ENCODE measurements around the gene ERRFI1. TPM values are rescaled to one million over a fixed set of nuclear protein-coding genes. Genes with fewer than 3 reads are reported as not detected.
A peak's percentile ranks its signal among the peaks of the same experiment; 100 is the strongest.
"Not testable (repeated sequence)": the region's sequence is repeated elsewhere in the genome, so short reads cannot be mapped to it uniquely, and the experiment has no call there.

Gene ERRFI1
- total RNA-seq, 5 donors from 2014 or later (not counting 1 experiment from before 2014, with no cell fraction given), result 1.5 to 3.8 (median 2.2) TPM

DNA sequence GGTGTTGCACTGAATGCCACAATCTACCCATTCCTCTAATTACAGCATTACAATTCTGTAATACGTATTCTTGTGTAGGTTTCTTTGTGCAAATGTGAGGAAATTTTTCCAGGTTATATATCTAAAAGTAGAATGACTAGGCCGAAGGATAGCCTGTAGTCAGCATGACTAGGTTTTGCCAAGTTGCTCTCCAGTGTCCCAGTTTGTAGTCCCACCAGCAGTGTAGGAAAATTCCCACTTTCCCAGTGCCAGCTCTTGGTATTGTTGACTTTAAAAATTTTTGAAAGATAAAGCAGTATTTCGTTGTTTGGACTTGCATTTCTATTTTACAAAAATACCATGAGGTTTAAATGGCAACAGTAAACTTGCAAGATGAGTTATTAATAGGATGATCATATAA lies 61.6 kb downstream of the ERRFI1 start:
- ChIA-PET POLR2A (no interaction called here), CTCF (interaction anchor here in 1 of 2 donors (0.6 kb wide), 1 partner anchor 10 kb away, joined by 3 read pairs; no protein-coding TSS in a partner anchor)
- peaks cover 0 to 47% of the 10 kb centered on the region in 2 donors for H3K36me3 ChIP-seq (ENCODE audit: control insufficient read depth in 2 of 2, extremely low read depth in 1 of 2, insufficient read depth in 1 of 2, low read length in 1 of 2)
- Mint-ChIP-seq H3K27me3 (no peaks in the 10 kb centered on the region), H3K4me3 (peak overlapping the region in 1 of 3 donors; percentile 93), H3K27ac (no peak overlapping the region), H3K36me3 (peaks cover 39% of the 10 kb centered on the region), H3K4me1 (peaks cover 63 to 75% (median 70%) of the 10 kb centered on the region in 3 donors), H3K9me3 (no peaks in the 10 kb centered on the region)
- H3K4me3 ChIP-seq (ENCODE audit: control insufficient read depth in 1 of 2, extremely low read depth in 1 of 2, low read length in 1 of 2), result no peak overlapping the region
- peaks cover 9 to 39% of the 10 kb centered on the region in 2 experiments for H3K4me1 ChIP-seq (ENCODE audit: control insufficient read depth in 1 of 2, extremely low read depth in 1 of 2, insufficient read depth in 2 of 2, low read length in 2 of 2)
- no CpG with 5 or more reads among the region's 3 CpGs for WGBS (ENCODE audit: insufficient coverage)
- no peak overlapping the region for H3K27ac ChIP-seq (ENCODE audit: low read length)
- ATAC-seq (replicated peaks in 1 of 4) (no peak), DNase-seq (no peak)
- no peaks in the 10 kb centered on the region for H3K27me3 ChIP-seq (replicated peaks in 1 of 2; ENCODE audit: control insufficient read depth in 2 of 2, extremely low read depth in 1 of 2, insufficient read depth in 2 of 2, low read length in 1 of 2)
- H3K9me3 ChIP-seq, result no peaks in the 10 kb centered on the region

DNA sequence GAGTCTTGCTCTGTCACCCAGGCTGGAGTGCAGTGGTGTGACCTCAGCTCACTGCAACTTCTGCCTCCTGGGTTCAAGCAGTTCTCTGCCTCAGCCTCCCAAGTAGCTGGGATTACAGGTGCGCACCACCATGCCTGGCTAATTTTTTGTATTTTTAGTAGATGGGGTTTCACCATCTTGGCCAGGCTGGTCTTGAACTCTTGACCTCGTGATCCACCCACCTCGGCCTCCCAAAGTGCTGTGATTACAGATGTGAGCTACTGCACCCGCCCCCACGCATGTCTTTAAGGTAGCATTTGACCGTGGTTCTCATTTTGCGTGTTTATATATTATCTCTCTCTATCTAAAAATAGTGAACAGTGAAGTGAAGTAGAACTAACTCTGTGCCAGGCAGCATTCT lies 62.3 kb downstream of the ERRFI1 start:
- H3K4me1 ChIP-seq (ENCODE audit: control insufficient read depth in 1 of 2, extremely low read depth in 1 of 2, insufficient read depth in 2 of 2, low read length in 2 of 2), result peaks cover 9 to 39% of the 10 kb centered on the region in 2 experiments
- H3K4me3 ChIP-seq (ENCODE audit: control insufficient read depth in 1 of 2, extremely low read depth in 1 of 2, low read length in 1 of 2); H3K27ac ChIP-seq (ENCODE audit: low read length); H3K9me3 ChIP-seq; DNase-seq; ATAC-seq (replicated peaks in 1 of 4); H3K27me3 ChIP-seq (replicated peaks in 1 of 2; ENCODE audit: control insufficient read depth in 2 of 2, extremely low read depth in 1 of 2, insufficient read depth in 2 of 2, low read length in 1 of 2); POLR2A ChIA-PET; H3K27me3 Mint-ChIP-seq; CTCF ChIA-PET; H3K9me3 Mint-ChIP-seq: not testable (repeated sequence)
- Mint-ChIP-seq H3K4me1 (peaks cover 65 to 75% (median 69%) of the 10 kb centered on the region in 3 donors), H3K4me3 (peak overlapping the region in 2 of 3 donors; percentile 53 to 93), H3K36me3 (peaks cover 34% of the 10 kb centered on the region), H3K27ac (peak overlapping the region in 1 of 2 donors; percentile 34)
- WGBS (ENCODE audit: insufficient coverage), result 80% methylated on average over 1 of the region's 7 CpGs
- H3K36me3 ChIP-seq (ENCODE audit: control insufficient read depth in 2 of 2, extremely low read depth in 1 of 2, insufficient read depth in 1 of 2, low read length in 1 of 2), result peaks cover 0 to 41% of the 10 kb centered on the region in 2 donors

DNA sequence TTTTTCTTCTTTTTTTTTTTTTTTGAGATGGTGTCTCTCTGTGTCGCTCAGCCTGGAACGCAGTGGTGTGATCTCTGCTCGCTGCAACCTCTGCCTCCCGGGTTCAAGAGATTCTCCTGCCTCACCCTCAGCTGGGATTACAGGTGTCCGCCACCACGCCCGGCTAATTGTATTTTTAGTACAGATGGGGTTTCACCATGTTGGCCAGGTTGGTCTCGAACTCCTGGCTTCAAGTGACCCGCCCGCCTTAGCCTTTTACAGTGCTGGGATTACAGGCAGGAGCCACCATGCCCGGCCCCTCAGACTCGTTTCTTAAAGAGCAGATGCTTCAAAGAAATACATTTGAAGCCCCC lies 62.8 kb downstream of the ERRFI1 start:
- Mint-ChIP-seq H3K4me1 (peaks cover 64 to 74% (median 69%) of the 10 kb centered on the region in 3 donors), H3K36me3 (peaks cover 33% of the 10 kb centered on the region)

DNA sequence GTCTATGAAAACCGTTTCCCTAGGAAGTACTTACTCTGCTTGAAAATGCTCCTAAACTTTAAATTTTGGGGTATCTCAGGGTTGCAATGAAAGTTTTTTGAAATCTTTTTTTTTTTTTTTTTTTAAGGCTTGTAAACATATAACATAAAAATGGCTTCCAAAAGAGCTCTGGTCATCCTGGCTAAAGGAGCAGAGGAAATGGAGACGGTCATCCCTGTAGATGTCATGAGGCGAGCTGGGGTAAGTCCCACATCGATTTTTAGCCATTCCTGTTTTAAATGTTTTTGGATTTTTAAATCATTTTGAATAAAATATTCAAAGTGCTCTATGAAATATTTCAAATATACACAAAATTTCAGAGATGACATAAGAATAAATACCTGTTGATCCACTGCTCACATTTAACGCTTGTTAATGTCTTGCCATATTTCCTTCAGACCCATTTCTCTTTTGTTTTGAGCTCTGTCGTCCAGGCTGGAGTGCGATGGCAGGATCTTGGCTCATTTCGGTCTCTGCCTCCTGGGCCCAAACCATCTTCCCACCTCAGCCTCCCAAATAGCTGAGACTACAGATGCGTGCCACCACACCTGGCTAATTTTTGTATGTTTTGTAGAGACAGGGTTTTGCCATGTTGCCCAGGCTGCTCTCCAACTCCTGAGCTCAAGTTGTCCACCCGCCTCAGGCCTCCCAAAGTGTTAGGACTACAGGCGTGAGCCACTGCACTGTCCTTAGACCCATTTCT lies 63.3 kb downstream of the ERRFI1 start:
- DNase-seq, result no peak
- 80% methylated on average over 1 of the region's 11 CpGs for WGBS (ENCODE audit: insufficient coverage)
- H3K4me3 ChIP-seq (ENCODE audit: control insufficient read depth in 1 of 2, extremely low read depth in 1 of 2, low read length in 1 of 2), result peak overlapping the region in 1 of 2 donors; percentile 90
- peaks cover 9 to 39% of the 10 kb centered on the region in 2 experiments for H3K4me1 ChIP-seq (ENCODE audit: control insufficient read depth in 1 of 2, extremely low read depth in 1 of 2, insufficient read depth in 2 of 2, low read length in 2 of 2)
- ChIA-PET POLR2A (interaction anchor here (0.6 to 0.7 kb wide), 7 partner anchors 14 to 561 kb away, joined by 3 to 9 read pairs (median 4); no protein-coding TSS in a partner anchor), CTCF (interaction anchor here (0.6 to 0.7 kb wide), 3 partner anchors 387 to 997 kb away, joined by 3 to 7 read pairs (median 4); no protein-coding TSS in a partner anchor)
- no peaks in the 10 kb centered on the region for H3K9me3 ChIP-seq
- no peaks in the 10 kb centered on the region for H3K27me3 Mint-ChIP-seq
- peaks cover 64 to 74% (median 69%) of the 10 kb centered on the region in 3 donors for H3K4me1 Mint-ChIP-seq
- peaks cover 0 to 36% of the 10 kb centered on the region in 2 donors for H3K36me3 ChIP-seq (ENCODE audit: control insufficient read depth in 2 of 2, extremely low read depth in 1 of 2, insufficient read depth in 1 of 2, low read length in 1 of 2)
- H3K27ac Mint-ChIP-seq, result peak overlapping the region; percentile 84 to 87
- H3K4me3 Mint-ChIP-seq, result peak overlapping the region; percentile 93 to 99 (median 98)
- peaks cover 33% of the 10 kb centered on the region for H3K36me3 Mint-ChIP-seq
- no peak for ATAC-seq (replicated peaks in 1 of 4)
- no peaks in the 10 kb centered on the region for H3K27me3 ChIP-seq (replicated peaks in 1 of 2; ENCODE audit: control insufficient read depth in 2 of 2, extremely low read depth in 1 of 2, insufficient read depth in 2 of 2, low read length in 1 of 2)
- H3K27ac ChIP-seq (ENCODE audit: low read length), result peak overlapping the region; percentile 89
- no peaks in the 10 kb centered on the region for H3K9me3 Mint-ChIP-seq

More for the DNA sequence above, 62.8 kb downstream of the ERRFI1 start:
- peaks cover 0 to 36% of the 10 kb centered on the region in 2 donors for H3K36me3 ChIP-seq (ENCODE audit: control insufficient read depth in 2 of 2, extremely low read depth in 1 of 2, insufficient read depth in 1 of 2, low read length in 1 of 2)
- H3K27me3 Mint-ChIP-seq; DNase-seq; H3K9me3 Mint-ChIP-seq; ATAC-seq (replicated peaks in 1 of 4); H3K27ac ChIP-seq (ENCODE audit: low read length); H3K9me3 ChIP-seq; H3K4me3 ChIP-seq (ENCODE audit: control insufficient read depth in 1 of 2, extremely low read depth in 1 of 2, low read length in 1 of 2); H3K27me3 ChIP-seq (replicated peaks in 1 of 2; ENCODE audit: control insufficient read depth in 2 of 2, extremely low read depth in 1 of 2, insufficient read depth in 2 of 2, low read length in 1 of 2): not testable (repeated sequence)
- Mint-ChIP-seq H3K4me3 (peak overlapping the region; percentile 76 to 99 (median 93)), H3K27ac (peak overlapping the region in 1 of 2 donors; percentile 48)
- peaks cover 9 to 39% of the 10 kb centered on the region in 2 experiments for H3K4me1 ChIP-seq (ENCODE audit: control insufficient read depth in 1 of 2, extremely low read depth in 1 of 2, insufficient read depth in 2 of 2, low read length in 2 of 2)
- 100% methylated on average over 3 of the region's 12 CpGs for WGBS (ENCODE audit: insufficient coverage)
- ChIA-PET POLR2A (interaction anchor here in 1 of 2 donors (0.6 kb wide), 1 partner anchor 136 kb away, joined by 3 read pairs; no protein-coding TSS in a partner anchor), CTCF (interaction anchor here in 1 of 2 donors (0.6 kb wide), 1 partner anchor 996 kb away, joined by 7 read pairs; no protein-coding TSS in a partner anchor)

DNA sequence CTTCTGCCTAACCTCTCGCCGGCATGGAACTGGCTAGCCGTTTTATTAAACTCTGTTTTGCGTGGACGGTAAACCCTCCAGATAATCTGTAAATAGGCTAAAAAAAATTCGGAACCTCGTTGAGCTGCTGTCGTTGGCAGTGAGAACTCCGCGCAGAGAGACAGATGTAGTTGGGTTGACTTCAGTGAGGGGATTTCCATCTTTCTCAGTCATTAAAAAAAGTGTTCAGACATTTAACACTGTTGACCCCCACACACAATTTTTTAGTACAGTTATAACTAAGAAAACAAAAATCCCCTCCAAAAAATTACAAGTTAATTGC lies 64.1 kb downstream of the ERRFI1 start:
- no peaks in the 10 kb centered on the region for H3K27me3 Mint-ChIP-seq
- H3K9me3 Mint-ChIP-seq, result no peaks in the 10 kb centered on the region
- Histone ChIP-seq H3K27ac (ENCODE audit: low read length) (peak overlapping the region; percentile 89), H3K36me3 (ENCODE audit: control insufficient read depth in 2 of 2, extremely low read depth in 1 of 2, insufficient read depth in 1 of 2, low read length in 1 of 2) (peaks cover 0 to 30% of the 10 kb centered on the region in 2 donors), H3K4me3 (ENCODE audit: control insufficient read depth in 1 of 2, extremely low read depth in 1 of 2, low read length in 1 of 2) (peak overlapping the region; percentile 68 to 90), H3K27me3 (replicated peaks in 1 of 2; ENCODE audit: control insufficient read depth in 2 of 2, extremely low read depth in 1 of 2, insufficient read depth in 2 of 2, low read length in 1 of 2) (no peaks in the 10 kb centered on the region), H3K4me1 (ENCODE audit: control insufficient read depth in 1 of 2, extremely low read depth in 1 of 2, insufficient read depth in 2 of 2, low read length in 2 of 2) (peaks cover 9 to 44% of the 10 kb centered on the region in 2 experiments), H3K9me3 (no peaks in the 10 kb centered on the region)
- H3K4me3 Mint-ChIP-seq, result peak overlapping the region; percentile 93 to 99 (median 98)
- ChIA-PET CTCF (interaction anchor here in 1 of 2 donors (1.0 kb wide), 1 partner anchor 14 kb away, joined by 3 read pairs; no protein-coding TSS in a partner anchor), POLR2A (interaction anchor here in 1 of 2 donors (0.7 kb wide), 1 partner anchor 13 kb away, joined by 4 read pairs; no protein-coding TSS in a partner anchor)
- DNase-seq (peak in 21 of 35 experiments; percentile 19 to 76 (median 42)), ATAC-seq (replicated peaks in 1 of 4) (peak in 3 of 4 experiments; percentile 4 to 32 (median 5))
- peaks cover 61 to 71% (median 66%) of the 10 kb centered on the region in 3 donors for H3K4me1 Mint-ChIP-seq
- 0% methylated on average over 2 of the region's 10 CpGs for WGBS (ENCODE audit: insufficient coverage)
- peaks cover 29% of the 10 kb centered on the region for H3K36me3 Mint-ChIP-seq
- H3K27ac Mint-ChIP-seq, result peak overlapping the region; percentile 84 to 87
